Stimulated activated CD4-positive, alpha-beta T cell treated with anti-CD3 and anti-CD28 coated beads, Interleukin-15, amount 100 ng/mL, for 48 hours (primary cell): Measurements from ENCODE around the gene STRN3.
"Not testable (repeated sequence)": the region's sequence is repeated elsewhere in the genome, so short reads cannot be mapped to it uniquely, and the experiment has no call there.

ENCODE experiments used
- DNase-seq, 2 donors: peaks; one replicate each; pipeline ENCODE4 v3.0.0-alpha.2; 2020; ENCODE audit warnings: low read depth in 2 of 2

Gene STRN3

GRCh38 chr14:30907659-30908057 is 118.5 kb downstream of the STRN3 start:
- no peak for DNase-seq

GRCh38 chr14:30906752-30907658 is 119.2 kb downstream of the STRN3 start:
- DNase-seq = no peak

DNA sequence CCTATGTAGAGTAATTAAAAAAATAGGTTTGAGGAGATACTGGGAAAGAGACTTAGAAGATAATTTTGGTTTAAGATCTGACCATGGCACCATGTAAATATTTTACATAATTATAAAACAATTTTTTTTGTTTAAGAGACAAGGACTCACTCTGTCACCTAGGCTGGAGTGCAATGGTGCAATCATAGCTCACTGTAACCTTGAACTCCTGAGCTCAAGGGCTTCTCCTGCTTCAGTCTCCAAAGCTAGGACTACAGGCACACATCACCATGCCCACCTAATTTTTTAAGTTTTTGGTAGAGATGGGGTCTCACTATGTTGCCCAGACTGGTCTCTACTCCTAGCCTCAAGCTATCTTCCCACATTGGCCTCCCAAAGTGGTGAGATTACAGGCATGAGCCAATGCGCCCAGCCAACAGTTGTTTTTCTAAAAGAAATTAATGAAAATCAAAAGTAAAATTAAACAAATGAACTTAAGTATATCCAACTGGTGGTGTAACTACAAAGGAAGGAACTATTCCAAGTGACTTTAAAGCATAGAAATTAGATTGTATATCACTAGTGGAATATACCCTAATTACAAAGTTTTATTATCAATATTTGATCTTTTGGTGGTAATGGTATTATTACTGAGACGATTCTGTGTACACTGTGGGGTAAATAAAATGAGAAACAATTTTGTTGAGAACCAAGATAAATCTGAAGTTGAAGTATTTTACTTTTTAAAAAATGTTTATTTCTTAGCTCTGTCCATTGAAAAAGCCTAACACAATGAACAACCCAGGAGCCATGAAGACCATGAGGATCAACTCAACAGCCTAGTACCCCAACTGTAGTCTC is 122.7 kb downstream of the STRN3 start:
- DNase-seq = no peak

DNA sequence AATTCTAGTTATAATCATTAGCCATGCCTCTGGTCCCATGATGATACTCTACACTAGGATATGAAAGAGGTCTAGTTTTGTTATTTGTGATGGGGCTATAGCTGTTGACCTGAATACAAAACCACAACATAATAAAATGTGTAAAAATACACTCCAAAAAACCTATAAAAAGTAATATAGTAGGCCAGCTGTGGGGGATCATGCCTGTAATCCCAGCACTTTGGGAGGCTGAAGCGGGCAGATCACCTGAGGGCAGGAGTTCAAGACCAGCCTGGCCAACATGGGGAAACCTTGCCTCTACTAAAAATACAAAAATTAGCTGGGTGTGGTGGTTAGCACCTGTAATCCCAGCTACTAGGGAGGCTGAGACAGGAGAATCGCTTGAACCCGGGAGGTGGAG is 129.1 kb downstream of the STRN3 start:
- not testable (repeated sequence) for DNase-seq

DNA sequence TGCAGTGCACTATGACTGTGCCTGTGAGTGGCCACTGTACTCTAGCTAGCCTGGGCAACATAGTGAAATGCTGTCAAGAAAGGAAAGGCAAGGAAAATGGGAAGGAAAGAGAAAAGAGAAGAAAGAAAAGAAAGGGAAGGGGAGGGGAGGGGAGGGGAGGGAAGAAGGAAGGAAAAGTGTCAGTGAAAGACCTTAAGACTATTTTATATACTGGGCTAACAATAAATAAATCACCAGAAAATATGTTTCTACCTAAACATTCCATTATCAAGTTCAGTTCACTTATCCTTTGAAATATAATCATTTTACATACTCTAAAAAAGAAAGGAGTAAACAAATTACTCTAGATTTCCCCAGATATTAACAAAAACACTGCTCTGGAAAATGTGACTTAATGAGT is 129.7 kb downstream of the STRN3 start:
- no peak for DNase-seq

GRCh38 chr14:30894923-30895515 is 131.2 kb downstream of the STRN3 start:
- no peak for DNase-seq

DNA sequence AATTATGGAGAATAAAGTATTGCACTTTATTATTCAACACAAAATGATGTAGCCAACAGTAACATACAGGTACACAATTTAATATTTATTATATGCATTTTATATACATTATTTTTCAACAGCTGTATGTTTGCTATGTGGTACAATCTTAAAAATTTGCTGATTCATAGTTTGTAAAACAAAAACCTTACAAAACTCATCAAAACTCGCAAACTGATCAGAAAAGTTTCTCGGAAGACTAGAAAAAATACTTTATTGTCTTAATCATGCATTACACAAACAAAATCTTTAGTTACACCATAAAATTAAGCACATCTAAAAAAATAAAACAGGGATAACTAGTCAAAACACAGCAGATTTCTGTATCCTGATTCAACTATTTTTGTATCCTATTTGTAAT is 132.4 kb downstream of the STRN3 start:
- no peak for DNase-seq

GRCh38 chr14:30889244-30889594 is 137.0 kb downstream of the STRN3 start:
- no peak for DNase-seq

GRCh38 chr14:30888480-30889243 is 137.5 kb downstream of the STRN3 start:
- DNase-seq = no peak

- no peak for DNase-seq
These were observed 140.1 kb downstream of the STRN3 start for GRCh38 chr14:30885840-30886740.

- DNase-seq = no peak
These were observed 141.3 kb downstream of the STRN3 start for GRCh38 chr14:30884901-30885300.

DNA sequence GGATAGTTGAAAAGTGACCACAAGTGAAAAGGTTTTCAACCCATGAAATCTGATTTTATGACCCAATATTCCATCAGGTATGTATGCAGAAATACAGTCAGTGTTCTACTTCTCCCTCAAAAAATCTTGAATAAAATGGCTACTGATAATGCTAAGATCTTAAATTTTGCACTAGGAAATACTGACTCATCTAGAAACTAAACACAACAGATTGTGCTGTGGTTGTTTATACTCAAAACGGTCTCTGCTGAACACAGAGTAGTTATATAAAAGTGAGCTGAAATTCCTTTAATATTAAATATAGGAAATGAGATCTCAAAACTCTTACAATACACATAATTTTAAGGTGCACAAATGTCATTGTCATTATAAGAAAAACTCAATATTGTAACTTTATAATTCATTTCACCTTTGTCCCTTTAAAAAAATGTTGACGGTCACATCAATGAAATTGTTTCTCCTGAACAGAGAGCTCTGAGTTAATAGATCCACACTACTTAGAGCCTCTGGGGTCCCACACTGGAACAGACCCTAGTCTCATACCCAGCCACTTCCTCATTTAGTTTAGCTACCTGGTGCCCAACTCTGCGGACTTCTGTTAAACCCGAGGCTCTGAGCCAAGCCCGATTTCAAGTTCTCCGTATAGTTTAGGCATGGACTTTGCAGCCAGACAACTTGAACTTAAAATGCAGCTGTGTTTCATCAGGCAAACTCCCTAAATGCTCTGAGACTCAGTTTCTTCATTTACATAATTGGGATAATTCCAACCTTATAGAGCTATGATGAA is 142.5 kb downstream of the STRN3 start:
- no peak for DNase-seq

DNA sequence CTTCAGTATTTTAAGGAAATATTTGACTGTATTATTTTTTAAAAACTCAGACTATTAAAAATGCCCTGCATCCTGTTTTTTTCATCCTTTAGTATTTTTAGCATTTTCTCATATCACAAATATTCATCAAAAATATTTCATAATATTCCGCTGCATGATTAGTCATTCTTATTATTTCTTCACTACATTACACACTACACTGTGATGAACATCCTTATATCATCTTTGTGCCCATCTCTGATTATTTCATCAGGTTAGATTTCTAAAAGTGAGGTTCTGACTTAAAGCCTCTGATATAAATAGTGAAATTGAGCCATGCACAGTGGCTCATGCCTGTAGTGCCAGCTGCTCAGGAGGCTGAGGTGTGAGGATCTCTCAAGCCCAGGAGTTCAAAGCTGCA is 143.7 kb downstream of the STRN3 start:
- no peak for DNase-seq

- no peak for DNase-seq
These were observed 149.5 kb downstream of the STRN3 start for GRCh38 chr14:30876692-30877091.

GRCh38 chr14:30875788-30876053 is 150.5 kb downstream of the STRN3 start:
- DNase-seq = no peak

DNA sequence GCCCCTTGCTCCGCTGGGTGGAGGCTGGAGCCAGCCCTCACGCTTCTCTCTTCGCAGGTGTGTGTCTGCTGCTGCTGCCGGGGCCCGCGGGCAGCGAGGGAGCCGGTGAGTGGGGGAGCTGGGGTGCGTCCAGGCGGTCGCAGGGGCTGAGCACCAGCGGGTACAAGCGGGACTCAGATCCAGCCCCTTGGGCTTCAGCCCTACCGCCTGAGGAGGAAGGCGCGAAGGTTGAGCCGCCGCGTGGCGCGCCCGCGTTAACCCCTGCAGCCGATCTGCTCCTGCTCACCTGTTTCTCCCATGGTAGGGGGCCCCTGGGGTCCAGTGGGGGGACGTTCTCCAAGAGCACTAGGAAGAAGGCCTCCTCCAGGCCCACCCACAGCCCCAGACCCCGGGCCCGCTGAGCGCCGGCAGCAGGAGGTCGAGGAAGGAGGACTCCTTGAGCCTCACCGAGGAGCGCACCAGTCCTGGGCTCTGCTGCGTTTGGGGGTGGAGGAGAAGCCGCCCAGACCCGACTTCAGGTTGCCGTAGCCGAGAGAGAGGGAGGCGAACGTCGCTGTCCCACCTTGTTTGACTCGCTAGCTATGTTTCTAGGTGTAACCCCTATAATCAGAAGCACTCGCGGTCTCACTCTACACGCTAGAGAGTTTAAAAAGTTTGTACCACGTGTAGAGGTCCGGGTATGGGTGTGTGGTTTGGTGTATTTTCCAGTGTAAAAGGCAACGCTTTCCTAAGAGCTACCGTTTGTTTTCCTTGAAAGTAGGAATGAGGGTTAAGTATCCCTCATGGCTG is 151.0 kb downstream of the STRN3 start:
- DNase-seq = no peak

GRCh38 chr14:30874120-30874998 is 151.8 kb downstream of the STRN3 start, which contains the start of gene COCH:
COCH (plus strand) TSS chr14:30874559; CDS start chr14:30874939, 380 bp downstream.
- no peak for DNase-seq
